ENCODE results near the gene WDR47.

DNA sequence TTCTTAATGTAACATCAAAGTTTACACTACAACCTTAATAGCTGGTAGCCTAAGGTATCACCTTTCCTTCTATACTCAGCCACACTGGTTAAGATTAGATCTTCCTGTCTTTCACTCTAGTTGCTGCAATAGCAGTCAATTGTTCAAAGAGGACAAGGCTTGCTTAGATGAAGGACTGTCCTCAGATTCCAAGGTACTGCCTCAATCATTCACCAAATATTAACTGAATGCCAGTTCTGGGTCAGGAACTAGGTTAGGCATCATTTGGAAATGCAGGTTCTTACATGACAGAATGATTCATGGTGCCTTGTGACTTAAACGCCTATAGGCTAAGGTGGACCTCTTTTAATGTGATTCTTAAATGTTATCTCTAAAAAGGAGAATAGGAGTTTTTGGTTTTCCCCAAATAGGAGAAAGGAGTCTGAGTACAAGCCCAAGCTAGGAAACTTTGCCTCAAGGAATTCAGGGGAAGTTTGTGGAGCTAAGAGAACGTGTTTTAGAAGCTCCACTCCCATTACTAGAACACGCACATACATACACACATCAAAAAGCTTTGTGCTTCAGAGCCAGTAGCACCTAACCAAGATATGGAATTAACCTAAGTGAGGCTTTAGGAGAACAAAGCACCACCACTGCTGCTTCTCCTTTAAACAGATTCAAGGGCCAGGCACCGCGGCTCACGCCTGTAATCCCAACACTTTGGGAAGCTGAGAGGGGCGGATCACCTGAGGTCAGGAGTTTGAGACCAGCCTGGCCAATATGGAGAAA, 8.5 kb upstream of the WDR47 start:
- TF ChIP-seq POLR2A (IDR thresholded peaks at IDR 0.05), result no peak
- TF ChIP-seq, protein P1, sequence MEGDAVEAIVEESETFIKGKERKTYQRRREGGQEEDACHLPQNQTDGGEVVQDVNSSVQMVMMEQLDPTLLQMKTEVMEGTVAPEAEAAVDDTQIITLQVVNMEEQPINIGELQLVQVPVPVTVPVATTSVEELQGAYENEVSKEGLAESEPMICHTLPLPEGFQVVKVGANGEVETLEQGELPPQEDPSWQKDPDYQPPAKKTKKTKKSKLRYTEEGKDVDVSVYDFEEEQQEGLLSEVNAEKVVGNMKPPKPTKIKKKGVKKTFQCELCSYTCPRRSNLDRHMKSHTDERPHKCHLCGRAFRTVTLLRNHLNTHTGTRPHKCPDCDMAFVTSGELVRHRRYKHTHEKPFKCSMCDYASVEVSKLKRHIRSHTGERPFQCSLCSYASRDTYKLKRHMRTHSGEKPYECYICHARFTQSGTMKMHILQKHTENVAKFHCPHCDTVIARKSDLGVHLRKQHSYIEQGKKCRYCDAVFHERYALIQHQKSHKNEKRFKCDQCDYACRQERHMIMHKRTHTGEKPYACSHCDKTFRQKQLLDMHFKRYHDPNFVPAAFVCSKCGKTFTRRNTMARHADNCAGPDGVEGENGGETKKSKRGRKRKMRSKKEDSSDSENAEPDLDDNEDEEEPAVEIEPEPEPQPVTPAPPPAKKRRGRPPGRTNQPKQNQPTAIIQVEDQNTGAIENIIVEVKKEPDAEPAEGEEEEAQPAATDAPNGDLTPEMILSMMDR (IDR thresholded peaks at IDR 0.05), result no peak
- no peak for TF ChIP-seq POLR2AphosphoS5 (IDR thresholded peaks at IDR 0.05)

All from suprapubic skin (tissue), 4 donors.